ENCODE data around the gene TIGD6. TPM values are rescaled to one million over a fixed set of nuclear protein-coding genes. Genes with fewer than 3 reads are reported as not detected.

The TIGD6 gene
- total RNA-seq, 1 experiment from 2014 or later = 6.3 TPM

DNA sequence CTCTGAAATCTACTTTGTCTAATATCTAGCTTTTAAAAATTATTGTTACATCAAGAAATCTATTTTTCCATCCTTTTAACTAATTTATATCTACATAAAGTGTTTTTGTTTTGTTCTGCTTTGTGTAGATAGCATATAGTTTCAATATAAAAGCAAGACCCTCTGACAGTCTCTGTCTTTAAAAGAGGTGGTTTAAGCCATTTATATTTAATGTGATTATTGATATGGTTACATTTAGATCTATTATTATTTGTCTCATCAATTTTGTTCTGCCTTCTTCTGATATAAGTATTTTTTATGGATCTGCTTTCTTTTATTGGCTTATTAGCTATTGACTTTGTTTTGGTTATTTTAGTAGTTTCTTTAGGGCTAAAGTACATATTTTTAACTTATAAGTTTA is 16.1 kb upstream of the TIGD6 start:
- no peak for DNase-seq (ENCODE audit: low read depth)

- DNase-seq (ENCODE audit: low read depth) = no peak
These were observed 15.0 kb upstream of the TIGD6 start for GRCh38 chr5:150015415-150015814.

DNA sequence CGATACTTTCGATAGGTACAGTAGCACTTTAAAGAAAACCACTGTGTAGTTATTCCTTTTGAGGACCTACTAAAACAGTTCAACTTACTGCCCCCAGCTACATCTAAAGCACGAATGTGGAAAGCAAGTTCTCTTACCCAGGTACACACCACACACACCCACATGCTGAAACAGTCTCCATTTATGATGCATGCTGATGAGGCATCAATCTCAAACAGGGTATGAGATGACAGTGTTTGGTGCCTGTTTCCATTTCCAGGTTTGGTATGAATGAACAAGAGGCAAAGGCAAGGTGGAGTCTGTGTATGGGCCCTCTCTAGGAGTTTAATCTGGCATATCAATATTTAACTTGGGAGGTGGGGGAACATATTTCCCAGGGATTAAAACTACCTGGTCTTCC is 14.0 kb upstream of the TIGD6 start:
- DNase-seq (ENCODE audit: low read depth) = no peak

DNA sequence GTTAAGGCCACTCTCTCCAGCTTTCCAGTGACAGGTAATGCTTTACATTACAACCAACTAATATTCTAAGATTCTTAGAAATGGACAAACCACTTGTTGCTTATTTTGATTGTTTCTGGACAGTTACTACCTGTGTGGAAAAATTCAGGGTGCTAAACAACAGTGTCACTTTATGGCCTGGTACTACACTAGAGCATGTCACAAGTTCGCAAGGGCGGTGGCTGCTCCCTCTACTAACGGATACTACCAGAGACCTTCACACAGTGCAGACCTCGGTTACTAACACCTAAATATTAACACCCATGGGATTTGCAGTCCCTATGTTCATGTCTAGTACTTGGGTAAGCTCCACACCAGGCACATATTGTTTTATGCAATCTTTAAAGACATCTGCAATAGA is 13.5 kb upstream of the TIGD6 start:
- DNase-seq (ENCODE audit: low read depth) = no peak

GRCh38 chr5:150009671-150010387 is 9.4 kb upstream of the TIGD6 start:
- no peak for DNase-seq (ENCODE audit: low read depth)

GRCh38 chr5:150007050-150007449 is 6.6 kb upstream of the TIGD6 start:
- no peak for DNase-seq (ENCODE audit: low read depth)

DNA sequence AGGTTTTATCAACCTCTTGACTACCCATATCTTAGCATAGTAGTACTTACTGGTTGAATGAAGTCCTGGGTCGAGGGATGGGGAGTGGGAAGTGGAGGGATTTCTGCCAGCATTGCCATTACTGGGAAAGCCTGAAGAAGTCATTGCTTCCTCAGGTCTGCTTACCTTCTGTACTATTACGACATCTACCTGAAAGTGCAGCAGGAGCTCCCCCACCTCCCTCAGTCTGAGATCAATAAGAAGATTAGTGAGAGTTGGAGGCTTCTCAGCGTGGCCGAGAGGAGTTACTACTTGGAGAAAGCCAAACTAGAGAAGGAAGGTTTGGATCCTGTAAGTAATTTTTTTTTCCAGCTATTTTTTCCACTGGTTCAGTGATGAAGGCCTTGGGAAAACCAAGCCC is 5.9 kb upstream of the TIGD6 start:
- DNase-seq (ENCODE audit: low read depth) = no peak

GRCh38 chr5:150001660-150002486 is 1.4 kb upstream of the TIGD6 start:
- DNase-seq (ENCODE audit: low read depth) = peak; percentile 73

- DNase-seq (ENCODE audit: low read depth) = peak; percentile 50
These were observed 671 bp upstream of the TIGD6 start for GRCh38 chr5:150000990-150001659.

- DNase-seq (ENCODE audit: low read depth) = no peak
These were observed 593 bp downstream of the TIGD6 start for GRCh38 chr5:149999866-150000255.

GRCh38 chr5:149999359-149999758 is 1.1 kb downstream of the TIGD6 start:
- no peak for DNase-seq (ENCODE audit: low read depth)

GRCh38 chr5:149998281-149998680 is 2.2 kb downstream of the TIGD6 start:
- DNase-seq (ENCODE audit: low read depth) = no peak

- no peak for DNase-seq (ENCODE audit: low read depth)
These were observed 4.1 kb downstream of the TIGD6 start for GRCh38 chr5:149996205-149996890.

- DNase-seq (ENCODE audit: low read depth) = no peak
These were observed 4.9 kb downstream of the TIGD6 start for GRCh38 chr5:149995385-149996204.

- DNase-seq (ENCODE audit: low read depth) = no peak
These were observed 7.0 kb downstream of the TIGD6 start for GRCh38 chr5:149993471-149993870.

- peak; percentile 78 for DNase-seq (ENCODE audit: low read depth)
These were observed 9.7 kb downstream of the TIGD6 start for GRCh38 chr5:149990518-149991376.

DNA sequence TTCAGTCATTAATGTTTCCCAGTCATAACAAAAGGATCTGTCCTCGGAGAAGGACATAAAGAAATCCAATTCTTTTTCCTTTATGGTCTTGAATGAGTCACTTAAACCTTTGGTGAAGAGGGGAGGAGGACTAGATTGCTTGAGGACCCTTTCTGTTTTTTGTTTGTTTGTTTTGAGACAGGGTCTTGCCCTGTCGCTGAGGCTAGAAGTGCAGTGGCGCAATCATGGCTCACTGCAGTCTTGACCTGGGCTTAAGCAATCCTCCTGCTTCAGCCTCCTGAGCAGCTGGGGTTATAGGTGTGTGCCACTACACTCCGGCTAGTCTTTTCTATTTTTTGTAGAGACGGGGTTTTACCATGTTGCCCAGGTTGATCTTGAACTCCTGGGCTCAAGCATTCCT is 12.3 kb downstream of the TIGD6 start:
- no peak for DNase-seq (ENCODE audit: low read depth)

- DNase-seq (ENCODE audit: low read depth) = no peak
These were observed 17.9 kb downstream of the TIGD6 start for GRCh38 chr5:149982505-149982904.

DNA sequence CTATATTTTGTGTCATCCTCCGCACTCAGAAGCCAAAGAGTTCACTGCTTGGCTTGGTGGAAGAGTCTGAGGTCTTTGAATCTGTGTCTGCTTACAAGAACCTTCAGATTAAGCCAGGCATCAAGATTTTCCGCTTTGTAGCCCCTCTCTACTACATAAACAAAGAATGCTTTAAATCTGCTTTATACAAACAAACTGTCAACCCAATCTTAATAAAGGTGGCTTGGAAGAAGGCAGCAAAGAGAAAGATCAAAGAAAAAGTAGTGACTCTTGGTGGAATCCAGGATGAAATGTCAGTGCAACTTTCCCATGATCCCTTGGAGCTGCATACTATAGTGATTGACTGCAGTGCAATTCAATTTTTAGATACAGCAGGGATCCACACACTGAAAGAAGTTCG is 19.2 kb downstream of the TIGD6 start:
- DNase-seq (ENCODE audit: low read depth) = no peak

GRCh38 chr5:149979896-149980295 is 20.6 kb downstream of the TIGD6 start:
- DNase-seq (ENCODE audit: low read depth) = no peak
